Activated T-cell treated with anti-CD3 and anti-CD28 coated beads, Interleukin-2, amount 50 U/mL, for 4 hours (primary cell): ENCODE results near the gene LRRC75A. TPM values are rescaled to one million over a fixed set of nuclear protein-coding genes. Genes with fewer than 3 reads are reported as not detected.
A peak's percentile ranks its signal among the peaks of the same experiment; 100 is the strongest.
"Not testable (repeated sequence)": the region's sequence is repeated elsewhere in the genome, so short reads cannot be mapped to it uniquely, and the experiment has no call there.

ENCODE experiments used
- ATAC-seq, 2 donors: fragments of 200-7000 bp; cut with Tn5 transposase; one replicate each; pipeline ENCODE4 v1.10.0; 2021
- DNase-seq: peaks from one replicate; pipeline ENCODE4 v3.0.0-alpha.2; 2020
- H3K27me3 Mint-ChIP-seq: one replicate; pipeline ENCODE4 v1.8.0; 2021; ENCODE audit warnings: low read depth, mixed read lengths
- H3K36me3 Mint-ChIP-seq: one replicate; pipeline ENCODE4 v1.8.0; 2022; ENCODE audit warnings: mixed read lengths; ENCODE audit not compliant: insufficient read depth
- H3K4me1 Mint-ChIP-seq: one replicate; pipeline ENCODE4 v1.8.0; 2021; ENCODE audit warnings: low read depth, mixed read lengths
- H3K4me3 Mint-ChIP-seq: one replicate; pipeline ENCODE4 v1.8.0; 2021; ENCODE audit warnings: mild to moderate bottlenecking, moderate library complexity, mixed read lengths
- H3K9me3 Mint-ChIP-seq: one replicate; pipeline ENCODE4 v1.8.0; 2021; ENCODE audit warnings: mixed read lengths
- total RNA-seq, 3 donors: library from RNA; stranded (reverse); gene quantifications; one replicate each; pipeline ENCODE4 v1.2.1, GENCODE V29; 2021

LRRC75A gene
- total RNA-seq, 3 donors from 2014 or later, result 0.84 to 0.96 (median 0.87) TPM

DNA sequence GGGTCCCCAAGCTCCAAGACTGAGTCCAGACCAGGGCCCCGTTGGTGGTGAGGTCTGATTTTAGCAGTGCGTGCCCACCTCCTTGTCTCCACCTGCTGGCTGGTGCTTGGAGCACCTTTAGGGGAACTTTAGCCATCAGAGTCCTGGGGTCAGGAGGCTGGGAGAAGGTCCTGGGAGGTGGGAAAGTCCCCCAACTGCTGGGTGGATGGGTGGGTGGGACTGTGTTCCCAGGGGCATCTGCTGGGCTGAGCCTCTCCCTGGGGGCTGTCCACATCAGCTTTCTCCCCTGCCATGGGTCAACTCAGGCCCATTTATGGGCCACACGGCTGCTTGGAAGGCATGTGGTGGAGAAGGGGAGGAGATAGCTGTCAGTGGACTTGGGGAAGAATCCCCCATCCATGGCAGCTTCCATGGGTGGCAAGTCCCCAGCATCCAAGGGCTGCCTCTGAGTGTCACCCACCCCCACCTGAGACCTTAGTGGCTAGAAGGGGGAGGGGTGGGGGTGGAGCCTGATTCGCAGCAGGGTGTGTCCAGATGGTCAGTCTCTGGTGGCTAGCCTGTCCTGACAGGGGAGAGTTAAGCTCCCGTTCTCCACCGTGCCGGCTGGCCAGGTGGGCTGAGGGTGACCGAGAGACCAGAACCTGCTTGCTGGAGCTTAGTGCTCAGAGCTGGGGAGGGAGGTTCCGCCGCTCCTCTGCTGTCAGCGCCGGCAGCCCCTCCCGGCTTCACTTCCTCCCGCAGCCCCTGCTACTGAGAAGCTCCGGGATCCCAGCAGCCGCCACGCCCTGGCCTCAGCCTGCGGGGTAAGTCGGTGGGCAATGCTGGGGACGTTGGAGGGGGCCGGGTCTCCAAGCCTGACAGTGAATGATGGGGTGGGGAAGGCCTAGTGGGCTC is 76.7 kb downstream of the LRRC75A start, which contains the start of gene TRPV2:
TRPV2 (plus strand) TSS at position 541 of the 894 bp plus-strand sequence. CDS start 2,098 bp downstream, outside the sequence.
- Mint-ChIP-seq H3K4me1 (peaks cover 47% of the 10 kb centered on the region), H3K4me3 (peak within 1 kb of the TSS; percentile 99), H3K36me3 (peaks cover 11% of the 10 kb centered on the region), H3K27me3 (no peaks in the 10 kb centered on the region), H3K9me3 (no peaks in the 10 kb centered on the region)
- DNase-seq (peak; percentile 39), ATAC-seq (peak; percentile 8 to 18)

GRCh38 chr17:16407911-16408588 is 83.9 kb downstream of the LRRC75A start:
- Mint-ChIP-seq H3K27me3 (peaks cover 17% of the 10 kb centered on the region), H3K4me1 (peaks cover 5% of the 10 kb centered on the region), H3K36me3 (no peaks in the 10 kb centered on the region), H3K9me3 (no peaks in the 10 kb centered on the region), H3K4me3 (no peak overlapping the region)
- ATAC-seq (no peak), DNase-seq (no peak)

DNA sequence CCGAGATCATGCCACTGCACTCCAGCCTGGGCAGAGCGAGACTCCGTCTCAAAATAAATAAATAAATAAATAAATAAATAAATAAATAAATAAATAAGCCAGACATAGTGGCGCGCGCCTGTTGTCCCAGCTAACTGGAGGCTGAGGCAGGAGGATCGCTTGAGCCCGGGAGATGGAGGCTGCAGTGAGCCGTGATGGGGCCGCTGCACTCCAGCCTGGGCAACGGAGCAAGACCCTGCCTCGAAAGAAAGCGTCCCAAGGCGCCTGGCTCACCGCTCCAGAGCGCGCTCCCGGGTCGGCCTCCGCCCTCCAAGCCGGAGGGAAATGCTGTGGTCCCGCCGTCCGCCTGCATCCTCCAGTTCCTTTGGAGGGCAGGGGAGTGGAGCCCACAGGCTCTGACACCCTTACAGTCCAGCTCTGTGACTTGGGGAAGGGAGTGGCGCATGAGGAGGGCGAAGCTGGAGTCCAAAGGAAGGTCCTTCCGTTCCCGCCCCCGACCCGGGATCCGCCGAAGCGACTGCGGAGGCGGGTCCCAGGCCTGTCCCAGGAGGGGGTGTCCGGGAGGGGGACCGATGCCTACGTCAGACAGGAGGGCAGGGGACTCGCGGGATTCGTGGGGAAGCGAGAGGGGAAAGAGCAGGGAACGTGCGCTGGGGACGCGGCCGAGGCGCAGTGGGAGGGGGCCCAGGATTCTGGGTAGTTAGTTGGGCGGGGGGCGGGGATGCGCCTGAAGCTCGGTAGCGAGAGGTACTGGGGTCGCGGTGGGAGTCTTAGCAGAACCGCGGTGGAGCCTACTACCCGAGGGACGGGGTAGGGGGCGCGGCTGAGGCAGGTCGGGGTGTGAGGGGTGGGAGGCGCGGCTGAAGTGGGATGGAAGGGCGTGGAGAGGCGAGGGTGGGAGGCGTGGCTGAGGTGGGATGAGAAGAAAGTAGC is 85.0 kb downstream of the LRRC75A start:
- H3K9me3 Mint-ChIP-seq, result no peaks in the 10 kb centered on the region
- peak overlapping the region; percentile 35 for H3K4me3 Mint-ChIP-seq
- H3K36me3 Mint-ChIP-seq, result no peaks in the 10 kb centered on the region
- no peak for DNase-seq
- peaks cover 5% of the 10 kb centered on the region for H3K4me1 Mint-ChIP-seq
- H3K27me3 Mint-ChIP-seq, result peaks cover 17% of the 10 kb centered on the region
- ATAC-seq, result peak; percentile 54 to 71

DNA sequence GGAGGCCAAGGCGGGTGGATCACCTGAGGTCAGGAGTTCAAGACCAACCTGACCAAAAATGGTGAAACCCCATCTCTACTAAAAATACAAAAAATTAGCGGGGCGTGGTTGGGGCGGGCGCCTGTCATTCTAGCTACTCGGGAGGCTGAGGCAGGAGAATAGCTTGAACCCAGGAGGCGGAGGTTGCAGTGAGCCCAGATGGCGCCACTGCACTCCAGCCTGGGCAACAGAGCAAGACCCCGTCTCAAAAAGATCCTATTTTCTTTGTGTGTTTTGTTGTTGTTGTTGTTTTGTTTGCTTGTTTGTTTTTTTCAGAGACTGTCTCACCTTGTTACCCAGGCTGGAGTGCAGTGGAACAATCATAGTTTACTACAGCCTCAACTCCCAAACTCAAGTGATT is 88.1 kb downstream of the LRRC75A start:
- H3K36me3 Mint-ChIP-seq, DNase-seq, H3K4me3 Mint-ChIP-seq, H3K9me3 Mint-ChIP-seq, H3K4me1 Mint-ChIP-seq, ATAC-seq: not testable (repeated sequence)
- peaks cover 21% of the 10 kb centered on the region for H3K27me3 Mint-ChIP-seq

GRCh38 chr17:16398270-16399267 is 93.4 kb downstream of the LRRC75A start:
- no peak for DNase-seq
- Mint-ChIP-seq H3K36me3 (no peaks in the 10 kb centered on the region), H3K4me1 (peaks cover 8% of the 10 kb centered on the region), H3K4me3 (no peak overlapping the region), H3K27me3 (peaks cover 3% of the 10 kb centered on the region), H3K9me3 (no peaks in the 10 kb centered on the region)
- ATAC-seq, result peak; percentile 59 to 82

DNA sequence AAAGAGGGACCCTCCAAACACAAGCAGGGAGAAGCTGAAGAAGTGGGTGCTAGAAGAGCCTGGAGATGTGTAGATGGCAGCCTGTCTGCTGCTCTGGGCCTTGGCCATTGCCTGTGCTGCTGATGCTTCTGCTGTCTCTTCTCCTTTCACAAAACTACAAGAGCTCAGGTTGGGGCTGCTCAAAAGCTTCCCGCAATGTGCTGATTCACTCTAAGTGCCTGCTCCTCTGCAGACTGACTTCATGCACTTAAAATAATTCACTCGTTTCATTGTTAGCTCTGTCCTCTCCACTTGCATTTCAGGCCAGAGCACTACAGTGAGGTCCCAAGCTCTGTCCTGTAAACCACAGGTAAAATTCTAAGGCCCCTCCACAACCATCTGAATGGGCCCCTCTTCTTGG is 95.3 kb downstream of the LRRC75A start:
- not testable (repeated sequence) for H3K4me1 Mint-ChIP-seq, H3K27me3 Mint-ChIP-seq, ATAC-seq, H3K36me3 Mint-ChIP-seq, DNase-seq, H3K9me3 Mint-ChIP-seq, H3K4me3 Mint-ChIP-seq

GRCh38 chr17:16395887-16396286 is 96.1 kb downstream of the LRRC75A start:
- H3K9me3 Mint-ChIP-seq, H3K4me3 Mint-ChIP-seq, ATAC-seq, H3K4me1 Mint-ChIP-seq, H3K36me3 Mint-ChIP-seq, H3K27me3 Mint-ChIP-seq, DNase-seq: not testable (repeated sequence)

- not testable (repeated sequence) for H3K36me3 Mint-ChIP-seq, H3K4me1 Mint-ChIP-seq, H3K4me3 Mint-ChIP-seq, DNase-seq, ATAC-seq, H3K9me3 Mint-ChIP-seq, H3K27me3 Mint-ChIP-seq
These were observed 99.5 kb downstream of the LRRC75A start for GRCh38 chr17:16392491-16392890.

Other genes with a start within 250 kb of the LRRC75A start
- 100 to 1,000 TPM in 2 of 3 donors, 10 to 100 TPM in 1; 78.4 to 122 (median 103) TPM for gene CENPV, start 138.7 kb downstream of the LRRC75A start, total RNA-seq
- gene UBB, start 111.1 kb downstream of the LRRC75A start, total RNA-seq, result 1,000 to 10,000 TPM; 1,915 to 2,057 (median 1,991) TPM
- 10 to 100 TPM; 24.7 to 34.0 (median 31.0) TPM for gene TRPV2, start 76.6 kb downstream of the LRRC75A start, total RNA-seq
- 10 to 100 TPM in 2 of 3 donors, 1 to 10 TPM in 1; 7.9 to 11.1 (median 10.5) TPM for gene ZNF287, start 77.0 kb upstream of the LRRC75A start, total RNA-seq
- gene ZNF624, start 161.7 kb upstream of the LRRC75A start, total RNA-seq, result 1 to 10 TPM; 3.0 to 3.6 (median 3.3) TPM
- 1 to 10 TPM in 2 of 3 donors, under 1 TPM in 1; 0.98 to 5.2 (median 3.5) TPM for gene CCDC144A, start 198.0 kb upstream of the LRRC75A start, total RNA-seq